AG04450 (cell line): ENCODE measurements around the gene TTC9B. TPM values are rescaled to one million over a fixed set of nuclear protein-coding genes. Genes with fewer than 3 reads are reported as not detected.
"Not testable (repeated sequence)": the region's sequence is repeated elsewhere in the genome, so short reads cannot be mapped to it uniquely, and the experiment has no call there.

Experiments
- CTCF ChIA-PET: fragments of 300-600, 350-600 bp; formaldehyde crosslinking; extraction: SDS; loops from one replicate; lab custom pipeline; 2022; ENCODE audit warnings: antibody characterized with exemption, inconsistent platforms; lab: Charles Lee
- POLR2A ChIA-PET: fragments of 350-600 bp; formaldehyde crosslinking; extraction: SDS; loops from one replicate; lab custom pipeline; 2021; ENCODE audit warnings: antibody characterized with exemption, inconsistent platforms; lab: Yijun Ruan, JAX
- DNase-seq: peaks from one replicate; pipeline ENCODE4 v3.0.0-alpha.2; 2011; ENCODE audit warnings: low read depth, low spot score
- H3K27ac ChIP-seq: one replicate; pipeline ENCODE4 v1.5.1; 2012; ENCODE audit warnings: low read depth, low read length, control low read depth
- H3K27me3 ChIP-seq: one replicate; pipeline ENCODE4 v1.6.0; 2012; ENCODE audit warnings: low read length; ENCODE audit not compliant: control insufficient read depth, insufficient read depth
- H3K4me3 ChIP-seq: 2 replicates; pipeline ENCODE4 v1.5.1; 2011; ENCODE audit warnings: mild to moderate bottlenecking, low read depth, low read length, control low read depth
- H3K9me3 ChIP-seq: 2 replicates; pipeline ENCODE4 v1.5.1; 2012; ENCODE audit warnings: low read length; ENCODE audit not compliant: control insufficient read depth, insufficient read depth
- CTCF ChIP-seq: IDR thresholded peaks from 2 replicates; pipeline ENCODE4 v1.5.1; 2011; ENCODE audit warnings: low read depth, low read length, control low read depth, inconsistent platforms
- polyA plus RNA-seq: library from polyadenylated mRNA; depleted of rRNA; stranded (reverse); fragments of >200 nt; gene quantifications from 2 replicates; pipeline ENCODE4 v1.2.3, GENCODE V29; 2011

Gene TTC9B
- polyA plus RNA-seq, 1 experiment: not detected

GRCh38 chr19:40177286-40178070 lies 40.7 kb downstream of the TTC9B start:
- no peak for TF ChIP-seq CTCF
- H3K27me3 ChIP-seq: peaks cover 2% of the 10 kb centered on the region
- ChIA-PET CTCF (interaction anchor here (0.9 kb wide), 1 partner anchor 12 kb away, joined by 3 read pairs; no protein-coding TSS in a partner anchor), POLR2A (no interaction called here)
- H3K27ac ChIP-seq: no peak overlapping the region
- no peaks in the 10 kb centered on the region for H3K9me3 ChIP-seq
- H3K4me3 ChIP-seq: no peak overlapping the region
- no peak for DNase-seq

GRCh38 chr19:40175820-40176219 lies 42.4 kb downstream of the TTC9B start:
- H3K27ac ChIP-seq: no peak overlapping the region
- no peak for DNase-seq
- ChIA-PET CTCF (no interaction called here), POLR2A (interaction anchor here (0.7 kb wide), 1 partner anchor 19 kb away, joined by 6 read pairs; no protein-coding TSS in a partner anchor)
- no peaks in the 10 kb centered on the region for H3K27me3 ChIP-seq
- no peaks in the 10 kb centered on the region for H3K9me3 ChIP-seq
- H3K4me3 ChIP-seq: no peak overlapping the region
- TF ChIP-seq CTCF: no peak

GRCh38 chr19:40174092-40174491 lies 44.1 kb downstream of the TTC9B start:
- Histone ChIP-seq H3K9me3 (no peaks in the 10 kb centered on the region), H3K27me3 (no peaks in the 10 kb centered on the region), H3K4me3 (no peak overlapping the region), H3K27ac (no peak overlapping the region)
- POLR2A ChIA-PET: interaction anchor here (0.6 kb wide), 1 partner anchor 54 kb away, joined by 3 read pairs; no protein-coding TSS in a partner anchor
- no peak for DNase-seq
- CTCF ChIA-PET: interaction anchor here (0.9 kb wide), 1 partner anchor 9 kb away, joined by 4 read pairs; no protein-coding TSS in a partner anchor
- no peak for TF ChIP-seq CTCF

GRCh38 chr19:40171293-40171692 lies 46.9 kb downstream of the TTC9B start:
- DNase-seq, H3K9me3 ChIP-seq, CTCF ChIA-PET, H3K4me3 ChIP-seq, POLR2A ChIA-PET, H3K27me3 ChIP-seq, H3K27ac ChIP-seq: not testable (repeated sequence)

GRCh38 chr19:40170303-40170989 lies 47.7 kb downstream of the TTC9B start:
- POLR2A ChIA-PET, H3K27ac ChIP-seq, H3K4me3 ChIP-seq, H3K27me3 ChIP-seq, H3K9me3 ChIP-seq, DNase-seq, CTCF ChIA-PET: not testable (repeated sequence)

GRCh38 chr19:40169482-40170302 lies 48.5 kb downstream of the TTC9B start:
- POLR2A ChIA-PET, H3K27ac ChIP-seq, DNase-seq, H3K27me3 ChIP-seq, H3K9me3 ChIP-seq, CTCF ChIA-PET, H3K4me3 ChIP-seq: not testable (repeated sequence)
